NCI-H69 (cell line): ENCODE measurements around the gene TBC1D22A.
"Not testable (repeated sequence)": the region's sequence is repeated elsewhere in the genome, so short reads cannot be mapped to it uniquely, and the experiment has no call there.

Source experiments
- DNase-seq: peaks from one replicate; lab custom pipeline; 2025; lab: John Stamatoyannopoulos, UW

Gene TBC1D22A

GRCh38 chr22:47124451-47124881, 362.0 kb downstream of the TBC1D22A start:
- DNase-seq: no peak

- DNase-seq: no peak
These were observed 362.5 kb downstream of the TBC1D22A start for GRCh38 chr22:47124961-47125360.

GRCh38 chr22:47125603-47126002, 363.2 kb downstream of the TBC1D22A start:
- DNase-seq: no peak

GRCh38 chr22:47126344-47126811, 363.9 kb downstream of the TBC1D22A start:
- no peak for DNase-seq

- DNase-seq: no peak
These were observed 365.0 kb downstream of the TBC1D22A start for GRCh38 chr22:47127441-47127871.

GRCh38 chr22:47128216-47128615, 365.8 kb downstream of the TBC1D22A start:
- DNase-seq: peak; percentile 19

GRCh38 chr22:47128622-47129215, 366.3 kb downstream of the TBC1D22A start:
- no peak for DNase-seq

GRCh38 chr22:47129902-47130635, 367.6 kb downstream of the TBC1D22A start:
- DNase-seq: peak; percentile 30

- no peak for DNase-seq
These were observed 368.6 kb downstream of the TBC1D22A start for GRCh38 chr22:47130883-47131631.

- no peak for DNase-seq
These were observed 369.4 kb downstream of the TBC1D22A start for GRCh38 chr22:47131632-47132427.

GRCh38 chr22:47132428-47132825, 370.0 kb downstream of the TBC1D22A start:
- no peak for DNase-seq

GRCh38 chr22:47133061-47133969, 370.9 kb downstream of the TBC1D22A start:
- no peak for DNase-seq

- DNase-seq: no peak
These were observed 371.8 kb downstream of the TBC1D22A start for GRCh38 chr22:47134222-47134621.

- DNase-seq: no peak
These were observed 372.9 kb downstream of the TBC1D22A start for GRCh38 chr22:47135338-47135737.

GRCh38 chr22:47136050-47136449, 373.6 kb downstream of the TBC1D22A start:
- no peak for DNase-seq

- no peak for DNase-seq
These were observed 374.2 kb downstream of the TBC1D22A start for GRCh38 chr22:47136671-47137070.

- DNase-seq: no peak
These were observed 376.8 kb downstream of the TBC1D22A start for GRCh38 chr22:47139013-47139789.

- no peak for DNase-seq
These were observed 377.3 kb downstream of the TBC1D22A start for GRCh38 chr22:47139790-47140119.

GRCh38 chr22:47140975-47141374, 378.5 kb downstream of the TBC1D22A start:
- not testable (repeated sequence) for DNase-seq

GRCh38 chr22:47142427-47143046, 380.1 kb downstream of the TBC1D22A start:
- no peak for DNase-seq
